ENCODE results near the gene NR1H4.

DNA sequence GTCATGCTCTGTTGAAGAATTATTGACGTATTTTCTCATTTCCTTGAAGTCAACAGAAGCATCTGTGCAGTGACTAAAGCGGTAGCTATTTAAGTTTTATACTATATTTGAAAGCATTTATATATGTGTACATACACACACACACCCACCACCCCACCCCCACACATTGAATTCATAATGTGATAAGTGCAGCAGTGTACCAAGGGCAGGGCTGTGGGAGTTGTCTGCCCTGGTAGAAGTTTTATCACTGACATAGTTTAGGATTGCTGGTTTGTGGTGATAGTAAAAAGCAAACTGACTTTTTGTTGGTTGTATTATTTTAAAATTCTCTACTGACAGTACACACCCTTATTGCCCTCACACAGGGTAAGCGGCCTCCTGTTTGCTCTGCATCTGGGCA lies 138.9 kb downstream of the NR1H4 start:
- TF ChIP-seq CTCF (IDR thresholded peaks at IDR 0.05; ENCODE audit: low read length) (no peak), EZH2 (IDR thresholded peaks at IDR 0.05; ENCODE audit: borderline replicate concordance, low read length) (no peak)
